Activated naive CD4-positive, alpha-beta T cell treated with anti-CD3 and anti-CD28 coated beads, Interleukin-2, amount 50 U/mL, for 24 hours (primary cell): Measurements from ENCODE around the gene OR51L1.
"Not testable (repeated sequence)": the region's sequence is repeated elsewhere in the genome, so short reads cannot be mapped to it uniquely, and the experiment has no call there.

Experiments
- H3K27ac Mint-ChIP-seq: one replicate; pipeline ENCODE4 v1.8.0; 2021; ENCODE audit warnings: mild to moderate bottlenecking, mixed read lengths
- H3K27me3 Mint-ChIP-seq: one replicate; pipeline ENCODE4 v1.8.0; 2021; ENCODE audit warnings: mixed read lengths
- H3K36me3 Mint-ChIP-seq: one replicate; pipeline ENCODE4 v1.8.0; 2021; ENCODE audit warnings: mixed read lengths
- H3K4me1 Mint-ChIP-seq: one replicate; pipeline ENCODE4 v1.8.0; 2021; ENCODE audit warnings: mixed read lengths
- H3K4me3 Mint-ChIP-seq: one replicate; pipeline ENCODE4 v1.8.0; 2021; ENCODE audit warnings: mild to moderate bottlenecking, mixed read lengths
- H3K9me3 Mint-ChIP-seq: one replicate; pipeline ENCODE4 v1.8.0; 2021; ENCODE audit warnings: mixed read lengths

Gene OR51L1

GRCh38 chr11:4994551-4994950 is at the start of gene OR51L1:
Gene OR51L1 (plus strand): TSS chr11:4994851. CDS start chr11:4998983, 4,132 bp downstream.
- H3K4me3 Mint-ChIP-seq = no peak within 1 kb of the TSS
- peaks cover 3% of the 10 kb centered on the region for H3K27me3 Mint-ChIP-seq
- H3K9me3 Mint-ChIP-seq = no peaks in the 10 kb centered on the region
- H3K27ac Mint-ChIP-seq = no peak within 1 kb of the TSS
- H3K4me1 Mint-ChIP-seq = no peaks in the 10 kb centered on the region
- no peaks in the 10 kb centered on the region for H3K36me3 Mint-ChIP-seq

DNA sequence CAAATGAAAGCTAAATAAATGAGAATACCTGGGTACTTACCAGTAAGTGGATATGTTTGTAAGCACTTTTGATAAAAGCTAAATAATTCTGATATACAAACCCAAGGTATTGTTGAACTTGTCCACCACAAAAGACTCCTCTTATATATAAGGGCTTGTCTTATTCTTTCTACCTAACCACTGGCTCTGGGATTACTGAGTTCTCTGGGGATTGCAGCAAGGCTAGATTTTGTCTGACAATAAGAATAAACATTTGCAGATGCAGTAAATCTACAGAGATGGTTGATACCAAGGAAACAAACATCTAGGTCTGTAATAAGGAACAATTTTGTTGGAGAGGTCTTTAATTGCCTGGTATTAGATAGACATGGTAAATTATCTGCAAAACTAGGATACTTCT is 47.1 kb upstream of the OR51L1 start, which contains the start of gene OR51A4:
TSS of gene OR51A4 (minus strand) at position 101 of the 400 bp plus-strand sequence. CDS start 505 bp downstream, outside the sequence.
- Mint-ChIP-seq H3K4me3 (no peak within 1 kb of the TSS), H3K27ac (no peak within 1 kb of the TSS), H3K9me3 (no peaks in the 10 kb centered on the region), H3K27me3 (no peaks in the 10 kb centered on the region), H3K36me3 (no peaks in the 10 kb centered on the region), H3K4me1 (no peaks in the 10 kb centered on the region)

GRCh38 chr11:4955613-4956012 is 39.0 kb upstream of the OR51L1 start, which contains the start of gene OR51A2:
Gene OR51A2 (minus strand): TSS chr11:4955713. CDS start chr11:4955713, 0 bp downstream.
- H3K36me3 Mint-ChIP-seq, H3K4me3 Mint-ChIP-seq, H3K9me3 Mint-ChIP-seq, H3K27ac Mint-ChIP-seq, H3K27me3 Mint-ChIP-seq, H3K4me1 Mint-ChIP-seq: not testable (repeated sequence)

- Mint-ChIP-seq H3K4me3 (no peak overlapping the region), H3K36me3 (no peaks in the 10 kb centered on the region), H3K27ac (no peak overlapping the region)
Measured at GRCh38 chr11:4957396-4957795, 37.3 kb upstream of the OR51L1 start.

GRCh38 chr11:4960877-4961276 is 33.8 kb upstream of the OR51L1 start:
- H3K4me1 Mint-ChIP-seq = no peaks in the 10 kb centered on the region
- H3K9me3 Mint-ChIP-seq = no peaks in the 10 kb centered on the region
- H3K27ac Mint-ChIP-seq = no peak overlapping the region
- H3K4me3 Mint-ChIP-seq = no peak overlapping the region
- H3K27me3 Mint-ChIP-seq = no peaks in the 10 kb centered on the region
- no peaks in the 10 kb centered on the region for H3K36me3 Mint-ChIP-seq

More at GRCh38 chr11:4957396-4957795, 37.3 kb upstream of the OR51L1 start:
- no peaks in the 10 kb centered on the region for H3K27me3 Mint-ChIP-seq
- no peaks in the 10 kb centered on the region for H3K9me3 Mint-ChIP-seq
- H3K4me1 Mint-ChIP-seq = no peaks in the 10 kb centered on the region

- Mint-ChIP-seq H3K4me1 (no peaks in the 10 kb centered on the region), H3K36me3 (no peaks in the 10 kb centered on the region), H3K27ac (no peak overlapping the region), H3K9me3 (no peaks in the 10 kb centered on the region), H3K27me3 (no peaks in the 10 kb centered on the region), H3K4me3 (no peak overlapping the region)
Measured at GRCh38 chr11:4962816-4963215, 31.8 kb upstream of the OR51L1 start.

GRCh38 chr11:4975436-4975835 is 19.2 kb upstream of the OR51L1 start:
- Mint-ChIP-seq H3K27ac (no peak overlapping the region), H3K4me1 (no peaks in the 10 kb centered on the region), H3K27me3 (no peaks in the 10 kb centered on the region), H3K9me3 (no peaks in the 10 kb centered on the region), H3K36me3 (no peaks in the 10 kb centered on the region), H3K4me3 (no peak overlapping the region)

DNA sequence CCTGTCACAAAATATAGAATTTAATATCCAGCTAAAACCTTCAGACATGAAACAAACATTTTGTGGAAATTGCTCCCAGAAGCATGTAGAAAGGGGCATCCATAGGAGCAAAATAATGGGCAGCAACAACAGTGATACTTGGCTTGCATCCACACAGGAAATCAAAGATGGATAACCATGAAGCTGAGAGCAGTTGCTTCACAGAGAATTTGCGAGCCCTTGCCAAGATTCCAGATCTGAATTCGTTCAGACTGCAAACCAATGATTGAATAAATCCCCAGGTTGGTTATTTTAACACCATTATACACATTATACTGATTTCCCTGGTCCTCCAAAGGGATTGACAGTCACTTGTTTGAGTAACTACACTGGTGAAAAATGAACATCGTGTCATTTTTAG is 15.6 kb upstream of the OR51L1 start:
- Mint-ChIP-seq H3K27me3 (no peaks in the 10 kb centered on the region), H3K4me3 (no peak overlapping the region)

DNA sequence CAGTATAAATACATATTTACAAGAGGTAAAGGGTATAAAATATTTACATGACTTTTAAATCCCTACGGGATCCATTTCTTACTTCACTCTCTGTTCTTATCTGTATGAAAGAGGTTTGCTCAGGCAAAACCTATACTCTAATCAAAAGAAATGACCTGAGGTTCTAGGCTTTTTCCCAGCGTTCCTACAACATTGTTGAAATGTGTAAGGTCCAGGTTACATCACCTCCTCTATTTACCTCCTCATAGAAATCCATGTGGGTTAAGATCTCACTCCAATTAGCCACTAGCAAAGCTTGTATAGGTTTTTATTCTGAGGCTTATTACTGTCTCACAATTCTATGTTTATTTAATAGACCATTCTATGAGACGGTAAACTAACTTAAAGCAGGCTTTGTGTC is 12.0 kb upstream of the OR51L1 start:
- Mint-ChIP-seq H3K4me1 (no peaks in the 10 kb centered on the region), H3K4me3 (no peak overlapping the region), H3K27ac (no peak overlapping the region), H3K27me3 (no peaks in the 10 kb centered on the region), H3K9me3 (no peaks in the 10 kb centered on the region), H3K36me3 (no peaks in the 10 kb centered on the region)

More for the DNA sequence above, 15.6 kb upstream of the OR51L1 start:
- Mint-ChIP-seq H3K9me3 (no peaks in the 10 kb centered on the region), H3K27ac (no peak overlapping the region), H3K36me3 (no peaks in the 10 kb centered on the region), H3K4me1 (no peaks in the 10 kb centered on the region)

DNA sequence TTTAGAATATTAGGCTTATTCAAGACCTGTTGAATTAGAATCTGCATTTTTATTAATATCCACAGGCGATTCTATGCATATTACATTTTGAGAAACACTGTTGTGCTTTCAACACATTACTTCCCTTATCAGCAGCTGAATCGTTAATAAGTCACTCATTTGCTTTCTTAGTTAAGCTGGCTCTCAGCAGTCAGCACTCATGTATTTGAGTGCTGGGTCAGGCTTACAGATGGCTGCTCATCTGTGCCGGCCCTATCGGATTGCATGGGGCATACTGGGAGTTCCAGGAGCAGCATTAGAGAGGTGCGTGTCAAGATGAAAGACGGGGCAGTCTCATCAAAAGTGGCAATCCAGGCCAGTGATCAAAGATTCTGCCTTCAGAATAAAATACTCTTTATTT is 10.8 kb upstream of the OR51L1 start:
- H3K4me1 Mint-ChIP-seq = no peaks in the 10 kb centered on the region
- H3K27ac Mint-ChIP-seq = no peak overlapping the region
- H3K27me3 Mint-ChIP-seq = no peaks in the 10 kb centered on the region
- no peaks in the 10 kb centered on the region for H3K9me3 Mint-ChIP-seq
- H3K36me3 Mint-ChIP-seq = no peaks in the 10 kb centered on the region
- H3K4me3 Mint-ChIP-seq = no peak overlapping the region

DNA sequence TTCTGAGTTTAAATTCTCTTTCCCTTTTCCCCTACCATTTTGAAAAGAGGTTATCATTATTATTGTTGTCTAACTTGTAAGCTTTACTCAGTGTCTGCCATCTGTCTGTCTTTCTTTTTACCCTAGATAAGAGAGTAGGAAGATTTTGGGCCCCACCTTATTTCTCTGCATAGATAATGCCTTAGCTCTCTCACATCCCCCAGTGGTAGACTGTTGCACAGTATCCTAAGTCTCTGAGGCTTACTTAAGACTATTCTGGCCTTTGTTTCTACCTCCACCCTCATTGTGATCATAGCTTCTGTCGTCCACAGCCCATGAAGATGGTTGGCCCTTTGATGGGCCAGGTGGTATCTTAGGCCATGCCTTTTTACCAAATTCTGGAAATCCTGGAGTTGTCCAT is 3.6 kb upstream of the OR51L1 start:
- no peak overlapping the region for H3K4me3 Mint-ChIP-seq
- no peaks in the 10 kb centered on the region for H3K4me1 Mint-ChIP-seq
- H3K27ac Mint-ChIP-seq = no peak overlapping the region
- peaks cover 5% of the 10 kb centered on the region for H3K27me3 Mint-ChIP-seq
- H3K36me3 Mint-ChIP-seq = no peaks in the 10 kb centered on the region
- no peaks in the 10 kb centered on the region for H3K9me3 Mint-ChIP-seq

DNA sequence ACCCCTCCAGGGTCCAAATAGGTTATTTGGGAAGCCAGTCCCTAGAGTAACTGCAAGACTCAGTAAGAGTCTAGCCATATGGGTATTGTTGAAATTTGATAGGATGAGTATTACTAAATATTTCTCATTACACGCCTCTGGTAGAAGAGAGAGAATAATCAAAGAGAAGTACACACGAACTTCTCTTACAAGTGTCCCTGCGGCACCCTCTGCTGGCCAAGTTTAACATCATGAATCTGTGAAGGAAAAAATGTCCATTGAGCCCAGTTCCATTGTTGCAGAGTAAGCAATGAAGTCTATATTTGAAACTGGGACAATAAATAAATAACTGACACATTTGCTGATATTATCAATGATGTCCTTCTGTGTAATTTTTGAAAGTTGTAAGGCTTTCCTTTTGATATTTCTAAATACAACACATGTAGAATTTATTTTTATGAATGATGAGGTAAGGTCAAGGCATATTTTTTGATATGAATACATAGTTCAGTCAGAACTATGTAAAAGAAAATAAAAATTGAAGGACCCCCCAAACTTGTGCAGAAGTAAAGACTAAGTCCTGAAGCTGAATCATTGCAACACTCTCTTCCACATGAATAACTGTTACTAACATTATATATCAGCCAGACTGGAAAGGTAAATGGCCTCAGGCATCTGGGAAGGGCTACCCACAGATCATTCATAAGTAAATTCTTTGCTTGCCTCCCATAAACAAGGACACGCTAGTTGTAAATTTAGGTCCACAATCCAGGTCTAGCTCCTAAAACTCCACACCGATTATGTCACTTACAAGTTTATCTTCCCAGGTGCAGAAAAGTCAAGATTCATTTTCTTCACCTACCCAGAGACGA is 10.0 kb downstream of the OR51L1 start:
- Mint-ChIP-seq H3K9me3 (no peaks in the 10 kb centered on the region), H3K36me3 (no peaks in the 10 kb centered on the region), H3K27me3 (peaks cover 1% of the 10 kb centered on the region), H3K27ac (no peak overlapping the region), H3K4me3 (no peak overlapping the region), H3K4me1 (no peaks in the 10 kb centered on the region)

- Mint-ChIP-seq H3K4me3 (no peak overlapping the region), H3K4me1 (no peaks in the 10 kb centered on the region), H3K9me3 (no peaks in the 10 kb centered on the region), H3K36me3 (no peaks in the 10 kb centered on the region), H3K27ac (no peak overlapping the region), H3K27me3 (no peaks in the 10 kb centered on the region)
Measured at GRCh38 chr11:5007561-5007960, 12.9 kb downstream of the OR51L1 start.

DNA sequence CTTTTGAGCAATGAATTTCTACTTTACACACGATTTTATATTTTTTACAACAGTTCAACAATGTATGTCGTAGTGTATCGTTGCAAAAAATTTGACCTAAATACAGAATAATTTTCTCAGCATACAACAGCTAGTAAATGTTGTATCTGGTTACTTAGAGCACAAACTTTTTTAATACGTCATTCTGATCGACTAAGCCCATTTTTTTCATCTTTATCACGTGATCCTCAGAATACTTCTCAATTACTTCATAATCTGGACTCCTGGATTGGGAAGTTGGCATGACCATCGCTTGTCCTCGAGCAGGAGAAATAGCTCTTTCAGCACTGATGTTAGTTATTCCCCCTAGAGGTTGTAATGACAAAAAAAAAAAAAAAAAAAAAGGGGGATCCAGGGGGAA is 16.6 kb downstream of the OR51L1 start:
- no peak overlapping the region for H3K27ac Mint-ChIP-seq
- H3K9me3 Mint-ChIP-seq = no peaks in the 10 kb centered on the region
- H3K27me3 Mint-ChIP-seq = no peaks in the 10 kb centered on the region
- H3K36me3 Mint-ChIP-seq = no peaks in the 10 kb centered on the region
- no peak overlapping the region for H3K4me3 Mint-ChIP-seq
- H3K4me1 Mint-ChIP-seq = no peaks in the 10 kb centered on the region

- H3K36me3 Mint-ChIP-seq = no peaks in the 10 kb centered on the region
- H3K4me1 Mint-ChIP-seq = no peaks in the 10 kb centered on the region
- no peaks in the 10 kb centered on the region for H3K9me3 Mint-ChIP-seq
- H3K27ac Mint-ChIP-seq = no peak overlapping the region
- no peaks in the 10 kb centered on the region for H3K27me3 Mint-ChIP-seq
- no peak overlapping the region for H3K4me3 Mint-ChIP-seq
Measured at GRCh38 chr11:5013012-5013411, 18.4 kb downstream of the OR51L1 start.

GRCh38 chr11:5021996-5022395 is 27.3 kb downstream of the OR51L1 start:
- Mint-ChIP-seq H3K4me3 (no peak overlapping the region), H3K27me3 (no peaks in the 10 kb centered on the region), H3K27ac (no peak overlapping the region), H3K9me3 (peaks cover 5% of the 10 kb centered on the region), H3K4me1 (no peaks in the 10 kb centered on the region), H3K36me3 (peaks cover 2% of the 10 kb centered on the region)
